H1 (cell line): ENCODE results near the gene ARHGAP18. TPM values are rescaled to one million over a fixed set of nuclear protein-coding genes. Genes with fewer than 3 reads are reported as not detected.

Experiments
- CTCF ChIA-PET: fragments of 300-600 bp; sonication (Branson Sonifier 250); formaldehyde crosslinking; loops from one replicate; lab custom pipeline; 2021; ENCODE audit not compliant: partially characterized antibody; lab: Charles Lee
- POLR2A ChIA-PET: fragments of 300-600 bp; sonication (Branson Sonifier 250); formaldehyde crosslinking; loops from one replicate; lab custom pipeline; 2021; ENCODE audit warnings: inconsistent platforms; ENCODE audit not compliant: partially characterized antibody; lab: Charles Lee
- DNase-seq, 2 experiments: peaks; one replicate each; pipeline versions ENCODE4 v3.0.0 to v3.0.0-alpha.2; 2010 to 2022; ENCODE audit warnings: low spot score in 2 of 2, low read depth in 1 of 2, mixed read lengths in 1 of 2
- FAIRE-seq: peaks from 2 replicates; lab custom pipeline; 2011; peaks lifted over from hg19 to GRCh38; lab: Jason Lieb, UNC
- H2AFZ ChIP-seq: 2 replicates; pipeline ENCODE4 v1.8.1; 2012; ENCODE audit warnings: low read length, inconsistent platforms
- H2AK5ac ChIP-seq: 2 replicates; pipeline ENCODE4 v1.6.1; 2013; ENCODE audit warnings: low read depth, low read length
- H2BK120ac ChIP-seq: replicated peaks from 2 replicates; pipeline ENCODE3; 2013; ENCODE audit warnings: low read depth, low read length, inconsistent platforms
- H2BK12ac ChIP-seq: 2 replicates; pipeline ENCODE4 v1.6.1; 2013; ENCODE audit warnings: low read depth, low read length
- H2BK15ac ChIP-seq: 2 replicates; pipeline ENCODE4 v1.6.1; 2013; ENCODE audit warnings: low read length
- H2BK20ac ChIP-seq: 2 replicates; pipeline ENCODE4 v1.6.1; 2013; ENCODE audit warnings: low read length
- H2BK5ac ChIP-seq: 2 replicates; pipeline ENCODE4 v1.6.1; 2013; ENCODE audit warnings: low read depth, low read length
- H3K14ac ChIP-seq: 2 replicates; pipeline ENCODE4 v1.6.1; 2013; ENCODE audit warnings: inconsistent platforms; ENCODE audit not compliant: insufficient read length
- H3K18ac ChIP-seq: 2 replicates; pipeline ENCODE4 v1.6.1; 2013; ENCODE audit warnings: low read length; ENCODE audit errors: extremely low read depth
- H3K23ac ChIP-seq: 2 replicates; pipeline ENCODE4 v1.6.1; 2013; ENCODE audit warnings: inconsistent platforms; ENCODE audit not compliant: insufficient read length
- H3K23me2 ChIP-seq: 2 replicates; pipeline ENCODE4 v1.6.1; 2013; ENCODE audit warnings: low read depth, low read length
- H3K27ac ChIP-seq: 2 replicates; pipeline ENCODE4 v1.6.1; 2011; ENCODE audit warnings: low read depth, low read length, inconsistent platforms
- H3K27me3 ChIP-seq, 4 experiments: replicated peaks in 1 of 4; 1 replicate in 1 of 4; 2 replicates in 3 of 4; pipeline versions ENCODE4 v1.6.1 to v1.8.1; 2011 to 2013; ENCODE audit warnings: low read length in 3 of 4, mild to moderate bottlenecking in 3 of 4, inconsistent platforms in 2 of 4, mixed read lengths in 2 of 4, moderate library complexity in 1 of 4; ENCODE audit not compliant: control insufficient read depth in 3 of 4, insufficient read depth in 3 of 4; ENCODE audit errors: extremely low read depth in 1 of 4
- H3K36me3 ChIP-seq, 4 experiments: 2 replicates each; pipeline versions ENCODE4 v1.6.1 to v1.8.1; 2011 to 2013; ENCODE audit warnings: mild to moderate bottlenecking in 4 of 4, low read length in 3 of 4, moderate library complexity in 2 of 4, control low read depth in 1 of 4, inconsistent platforms in 1 of 4; ENCODE audit not compliant: insufficient read depth in 4 of 4, control insufficient read depth in 2 of 4
- H3K4ac ChIP-seq: replicated peaks from 2 replicates; pipeline ENCODE3; 2013; ENCODE audit warnings: low read length, low read depth, mixed read lengths, inconsistent platforms; ENCODE audit not compliant: insufficient read length
- H3K4me1 ChIP-seq, 4 experiments: replicated peaks in 1 of 4; 1 replicate in 1 of 4; 2 replicates in 3 of 4; pipeline versions ENCODE4 v1.6.1 to v1.8.1; 2011 to 2013; ENCODE audit warnings: low read length in 3 of 4, inconsistent platforms in 2 of 4, mixed read lengths in 1 of 4; ENCODE audit not compliant: insufficient read depth in 4 of 4, control insufficient read depth in 3 of 4
- H3K4me2 ChIP-seq, 2 experiments: 2 replicates each; pipeline versions ENCODE4 v1.6.1 to v1.8.1; 2011 to 2013; ENCODE audit warnings: low read depth in 2 of 2, low read length in 2 of 2, control low read depth in 1 of 2, inconsistent platforms in 1 of 2, mild to moderate bottlenecking in 1 of 2; ENCODE audit not compliant: insufficient read depth in 1 of 2
- H3K4me3 ChIP-seq, 4 experiments: fragments of 200-600, 300-600 bp in 1 of 4; sonication (generic), shearing (Covaris generic), sonication (Bioruptor Twin) in 1 of 4; 2 replicates each; pipeline versions ENCODE4 v1.5.1 to v1.8.1; 2011 to 2016; ENCODE audit warnings: low read length in 4 of 4, low read depth in 3 of 4, control low read depth in 2 of 4, inconsistent platforms in 2 of 4, mild to moderate bottlenecking in 2 of 4, mixed read lengths in 1 of 4, moderate library complexity in 1 of 4; ENCODE audit not compliant: insufficient read depth in 2 of 4; ENCODE audit errors: extremely low read depth in 1 of 4
- H3K56ac ChIP-seq: replicated peaks from 2 replicates; pipeline ENCODE3; 2013; ENCODE audit warnings: low read depth, mild to moderate bottlenecking, mixed read lengths, low read length, inconsistent platforms; ENCODE audit not compliant: insufficient read length
- H3K79me1 ChIP-seq: 2 replicates; pipeline ENCODE4 v1.6.1; 2013; ENCODE audit warnings: low read depth, low read length, control low read depth
- H3K79me2 ChIP-seq, 2 experiments: 2 replicates each; pipeline versions ENCODE4 v1.6.1 to v1.8.1; 2012 to 2013; ENCODE audit warnings: low read length in 2 of 2, mild to moderate bottlenecking in 2 of 2, inconsistent platforms in 1 of 2; ENCODE audit not compliant: insufficient read depth in 2 of 2, control insufficient read depth in 1 of 2
- H3K9ac ChIP-seq, 4 experiments: replicated peaks in 1 of 4; 1 replicate in 1 of 4; 2 replicates in 3 of 4; pipeline versions ENCODE4 v1.6.1 to v1.8.1; 2011 to 2013; ENCODE audit warnings: low read depth in 3 of 4, low read length in 3 of 4, control low read depth in 2 of 4, mild to moderate bottlenecking in 2 of 4, moderate library complexity in 2 of 4, inconsistent platforms in 1 of 4; ENCODE audit errors: extremely low read depth in 1 of 4
- H3K9me3 ChIP-seq, 2 experiments: 2 replicates each; pipeline versions ENCODE4 v1.6.1 to v1.8.1; 2012 to 2013; ENCODE audit warnings: mild to moderate bottlenecking in 2 of 2, moderate library complexity in 2 of 2, control low read depth in 1 of 2, inconsistent platforms in 1 of 2, low read depth in 1 of 2, low read length in 1 of 2, mixed read lengths in 1 of 2; ENCODE audit not compliant: insufficient read depth in 2 of 2
- H4K20me1 ChIP-seq, 2 experiments: replicated peaks in 1 of 2; 2 replicates each; pipeline versions ENCODE3 to v1.8.1; 2011 to 2013; ENCODE audit warnings: inconsistent platforms in 2 of 2, low read length in 2 of 2, mild to moderate bottlenecking in 1 of 2; ENCODE audit not compliant: insufficient read depth in 2 of 2, control insufficient read depth in 1 of 2
- H4K5ac ChIP-seq: 2 replicates; pipeline ENCODE4 v1.6.1; 2013; ENCODE audit warnings: low read length, low read depth, mixed read lengths, inconsistent platforms; ENCODE audit not compliant: insufficient read length
- H4K8ac ChIP-seq: 2 replicates; pipeline ENCODE4 v1.8.0; 2013; ENCODE audit warnings: mild to moderate bottlenecking, moderate library complexity, low read length, inconsistent platforms; ENCODE audit not compliant: insufficient read depth; ENCODE audit errors: extremely low read depth
- H4K91ac ChIP-seq: replicated peaks from 2 replicates; pipeline ENCODE3; 2013; ENCODE audit warnings: low read length, mixed read lengths, inconsistent platforms; ENCODE audit not compliant: insufficient read length
- EGR1 ChIP-seq: IDR thresholded peaks from 2 replicates; pipeline ENCODE4 v1.6.1; 2011; ENCODE audit warnings: low read depth, low read length, borderline replicate concordance
- MAFK ChIP-seq: IDR thresholded peaks from 2 replicates; pipeline ENCODE4 v1.6.1; 2012; ENCODE audit warnings: low read depth, mild to moderate bottlenecking, improper control_type of control experiment, low read length
- WGBS, 2 experiments: shearing (Covaris generic) in 1 of 2; methylation state at CpG; one replicate each; pipeline versions ENCODE4 v1.1.6 to v1.1.7; 2013 to 2015; ENCODE audit warnings: low lambda C conversion rate in 2 of 2, mixed read lengths in 2 of 2, inconsistent platforms in 1 of 2, low coverage in 1 of 2, missing lambda C conversion rate in 1 of 2; ENCODE audit not compliant: insufficient replicate concordance in 2 of 2, insufficient coverage in 1 of 2, insufficient read length in 1 of 2; ENCODE audit errors: extremely low coverage in 1 of 2, missing lambda C conversion rate in 1 of 2; 5-methylcytosine and 5-hydroxymethylcytosine counted together
- polyA plus RNA-seq, 7 experiments: library from polyadenylated mRNA; depleted of rRNA in 3 of 7; stranded (reverse) in 5 of 7; unstranded in 2 of 7; fragments of >200 nt in 5 of 7; fragments of 200-250 nt in 2 of 7; gene quantifications; 1 replicate in 5 of 7; 2 replicates in 1 of 7; 4 replicates in 1 of 7; pipeline versions ENCODE4 v1.2.1 to v1.2.3, GENCODE V29; 2011 to 2013; ENCODE audit warnings: missing spikeins in 2 of 7, mixed read lengths in 2 of 7
- total RNA-seq: library from RNA; stranded (reverse); fragmentation: NEBNext Ultra II Directional; extraction: Animal tissue kit (Norgen Biotek cat#: 25700); gene quantifications from 2 replicates; pipeline ENCODE4 v1.2.1, GENCODE V29; 2021

Gene ARHGAP18
- total and polyA plus RNA-seq, 2 of the 8 experiments (the other 6 are each of a cell fraction or from before 2014, with no cell fraction given) = 0.83 to 4.5 TPM

DNA sequence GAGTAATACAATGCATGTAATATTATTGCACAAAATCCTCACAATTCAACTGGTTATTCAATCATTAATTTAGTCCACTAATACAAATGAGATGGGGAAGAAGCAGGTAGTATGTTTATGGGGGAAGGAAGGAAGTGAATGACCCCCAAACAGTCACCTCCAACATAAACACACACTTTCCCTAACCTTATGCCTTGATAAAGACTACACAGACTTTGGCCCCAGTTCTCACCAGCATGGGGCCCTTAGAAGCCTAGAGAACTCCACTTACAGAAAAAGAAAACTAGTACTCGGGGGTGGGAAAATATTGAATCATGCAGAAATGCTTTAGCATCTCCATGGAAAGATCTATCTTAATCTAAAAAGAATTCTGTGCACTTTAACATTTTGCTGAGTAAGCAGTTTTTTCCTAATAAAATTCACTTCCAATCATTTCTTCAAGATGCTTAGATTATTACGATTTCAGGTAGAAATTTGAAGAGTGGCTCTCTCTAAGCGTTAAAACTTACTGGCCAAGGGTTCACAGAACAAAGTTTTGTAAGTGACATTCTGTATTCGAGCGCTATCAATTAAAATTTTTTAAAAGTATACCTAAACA is 18.8 kb downstream of the ARHGAP18 start:
- H2BK15ac ChIP-seq = no peak overlapping the region
- no peak overlapping the region for H2BK12ac ChIP-seq
- no peak overlapping the region for H2BK120ac ChIP-seq
- H3K79me1 ChIP-seq = no peaks in the 10 kb centered on the region
- H3K18ac ChIP-seq = no peak overlapping the region
- no peak overlapping the region for H3K4ac ChIP-seq
- H3K27me3 ChIP-seq = no peaks in the 10 kb centered on the region
- H3K79me2 ChIP-seq = no peaks in the 10 kb centered on the region
- no peak overlapping the region for H3K27ac ChIP-seq
- no peak overlapping the region for H2BK20ac ChIP-seq
- H4K5ac ChIP-seq = no peak overlapping the region
- no peak for DNase-seq
- no peaks in the 10 kb centered on the region for H3K23me2 ChIP-seq
- no peak overlapping the region for H2BK5ac ChIP-seq
- no peaks in the 10 kb centered on the region for H3K9me3 ChIP-seq
- FAIRE-seq = no peak
- H4K20me1 ChIP-seq = no peaks in the 10 kb centered on the region
- no peak overlapping the region for H3K14ac ChIP-seq
- no peaks in the 10 kb centered on the region for H3K36me3 ChIP-seq
- H3K56ac ChIP-seq = no peak overlapping the region
- H2AFZ ChIP-seq = no peak overlapping the region
- CTCF ChIA-PET = no interaction called here
- WGBS, 2 experiments = 92% methylated on average over 5 of the region's 5 CpGs; no CpG with 5 or more reads in 1 of the 2 experiments
- H4K8ac ChIP-seq = no peak overlapping the region
- no peak overlapping the region for H4K91ac ChIP-seq
- H3K9ac ChIP-seq = no peak overlapping the region
- POLR2A ChIA-PET = no interaction called here
- no peak overlapping the region for H2AK5ac ChIP-seq
- no peak overlapping the region for H3K4me3 ChIP-seq
- H3K23ac ChIP-seq = no peak overlapping the region
- TF ChIP-seq MAFK (peak; percentile 100), EGR1 (no peak)
- TF ChIP-seq, all 59 proteins: peak for 1
- Histone ChIP-seq H3K4me1 (peaks cover 0 to 3% (median 1%) of the 10 kb centered on the region in 4 experiments; a peak in 4 of 7 replicates), H3K4me2 (no peak overlapping the region)
